ENCODE data around the gene SETBP1. TPM values are rescaled to one million over a fixed set of nuclear protein-coding genes. Genes with fewer than 3 reads are reported as not detected.

Gene SETBP1
- total RNA-seq, 2 donors from 2014 or later: 77.9 to 79.6 TPM

GRCh38 chr18:44841221-44841620, 160.5 kb downstream of the SETBP1 start:
- no peaks in the 10 kb centered on the region for H3K36me3 Mint-ChIP-seq
- H3K4me1 Mint-ChIP-seq (ENCODE audit: low read depth in 2 of 2): peaks cover 74 to 79% of the 10 kb centered on the region in 2 donors
- no peak for DNase-seq (ENCODE audit: low spot score)
- no peaks in the 10 kb centered on the region for H3K27me3 Mint-ChIP-seq
- H3K27ac Mint-ChIP-seq: no peak overlapping the region
- H3K4me3 Mint-ChIP-seq: no peak overlapping the region
- peaks cover 4% of the 10 kb centered on the region for H3K9me3 Mint-ChIP-seq
- ATAC-seq: no peak

GRCh38 chr18:44841752-44842587, 161.3 kb downstream of the SETBP1 start:
- no peaks in the 10 kb centered on the region for H3K36me3 Mint-ChIP-seq
- H3K27me3 Mint-ChIP-seq: no peaks in the 10 kb centered on the region
- no peak for DNase-seq (ENCODE audit: low spot score)
- peak overlapping the region; percentile 36 for H3K4me3 Mint-ChIP-seq
- H3K4me1 Mint-ChIP-seq (ENCODE audit: low read depth in 2 of 2): peaks cover 72 to 79% of the 10 kb centered on the region in 2 donors
- peak overlapping the region; percentile 77 to 90 for H3K27ac Mint-ChIP-seq
- peaks cover 4% of the 10 kb centered on the region for H3K9me3 Mint-ChIP-seq
- no peak for ATAC-seq

- H3K27ac Mint-ChIP-seq: peak overlapping the region; percentile 77 to 90
Measured at GRCh38 chr18:44842588-44843412, 162.1 kb downstream of the SETBP1 start.

GRCh38 chr18:44844486-44844885, 163.8 kb downstream of the SETBP1 start:
- peak overlapping the region; percentile 13 for H3K4me3 Mint-ChIP-seq
- no peaks in the 10 kb centered on the region for H3K36me3 Mint-ChIP-seq
- DNase-seq (ENCODE audit: low spot score): no peak
- peaks cover 4% of the 10 kb centered on the region for H3K9me3 Mint-ChIP-seq
- H3K4me1 Mint-ChIP-seq (ENCODE audit: low read depth in 2 of 2): peaks cover 69 to 72% of the 10 kb centered on the region in 2 donors
- ATAC-seq: no peak
- no peaks in the 10 kb centered on the region for H3K27me3 Mint-ChIP-seq
- no peak overlapping the region for H3K27ac Mint-ChIP-seq

More at GRCh38 chr18:44842588-44843412, 162.1 kb downstream of the SETBP1 start:
- Mint-ChIP-seq H3K36me3 (no peaks in the 10 kb centered on the region), H3K9me3 (peaks cover 4% of the 10 kb centered on the region), H3K4me1 (ENCODE audit: low read depth in 2 of 2) (peaks cover 76 to 81% of the 10 kb centered on the region in 2 donors), H3K4me3 (peak overlapping the region; percentile 36), H3K27me3 (no peaks in the 10 kb centered on the region)
- DNase-seq (ENCODE audit: low spot score) (peak; percentile 69), ATAC-seq (peak; percentile 69 to 72)

- H3K27ac Mint-ChIP-seq: peak overlapping the region in 1 of 2 donors; percentile 57
- H3K27me3 Mint-ChIP-seq: no peaks in the 10 kb centered on the region
- DNase-seq (ENCODE audit: low spot score): no peak
- no peaks in the 10 kb centered on the region for H3K36me3 Mint-ChIP-seq
- no peak for ATAC-seq
- peaks cover 4% of the 10 kb centered on the region for H3K9me3 Mint-ChIP-seq
- peaks cover 58 to 61% of the 10 kb centered on the region in 2 donors for H3K4me1 Mint-ChIP-seq (ENCODE audit: low read depth in 2 of 2)
- no peak overlapping the region for H3K4me3 Mint-ChIP-seq
Measured at GRCh38 chr18:44846450-44846849, 165.8 kb downstream of the SETBP1 start.

GRCh38 chr18:44848644-44849335, 168.1 kb downstream of the SETBP1 start:
- Mint-ChIP-seq H3K27ac (no peak overlapping the region), H3K9me3 (no peaks in the 10 kb centered on the region), H3K4me3 (no peak overlapping the region), H3K4me1 (ENCODE audit: low read depth in 2 of 2) (peaks cover 42 to 47% of the 10 kb centered on the region in 2 donors), H3K27me3 (no peaks in the 10 kb centered on the region), H3K36me3 (no peaks in the 10 kb centered on the region)
- no peak for ATAC-seq
- DNase-seq (ENCODE audit: low spot score): no peak

- ATAC-seq: no peak
- DNase-seq (ENCODE audit: low spot score): no peak
- Mint-ChIP-seq H3K9me3 (no peaks in the 10 kb centered on the region), H3K4me3 (no peak overlapping the region), H3K36me3 (no peaks in the 10 kb centered on the region), H3K27ac (no peak overlapping the region), H3K4me1 (ENCODE audit: low read depth in 2 of 2) (peaks cover 40 to 45% of the 10 kb centered on the region in 2 donors), H3K27me3 (no peaks in the 10 kb centered on the region)
Measured at GRCh38 chr18:44849361-44849760, 168.7 kb downstream of the SETBP1 start.

GRCh38 chr18:44850001-44850400, 169.3 kb downstream of the SETBP1 start:
- Mint-ChIP-seq H3K4me3 (no peak overlapping the region), H3K27me3 (no peaks in the 10 kb centered on the region), H3K27ac (no peak overlapping the region), H3K9me3 (no peaks in the 10 kb centered on the region), H3K4me1 (ENCODE audit: low read depth in 2 of 2) (peaks cover 39 to 44% of the 10 kb centered on the region in 2 donors), H3K36me3 (peaks cover 6% of the 10 kb centered on the region)
- DNase-seq (ENCODE audit: low spot score): no peak
- ATAC-seq: no peak

- H3K27me3 Mint-ChIP-seq: no peaks in the 10 kb centered on the region
- H3K27ac Mint-ChIP-seq: peak overlapping the region in 1 of 2 donors; percentile 67
- H3K4me3 Mint-ChIP-seq: no peak overlapping the region
- no peaks in the 10 kb centered on the region for H3K9me3 Mint-ChIP-seq
- peaks cover 24 to 34% of the 10 kb centered on the region in 2 donors for H3K4me1 Mint-ChIP-seq (ENCODE audit: low read depth in 2 of 2)
- ATAC-seq (no peak), DNase-seq (ENCODE audit: low spot score) (no peak)
- peaks cover 6% of the 10 kb centered on the region for H3K36me3 Mint-ChIP-seq
Measured at GRCh38 chr18:44851856-44852621, 171.4 kb downstream of the SETBP1 start.

GRCh38 chr18:44852818-44853217, 172.1 kb downstream of the SETBP1 start:
- Mint-ChIP-seq H3K4me3 (no peak overlapping the region), H3K36me3 (peaks cover 11% of the 10 kb centered on the region), H3K4me1 (ENCODE audit: low read depth in 2 of 2) (peaks cover 23 to 34% of the 10 kb centered on the region in 2 donors), H3K27me3 (no peaks in the 10 kb centered on the region), H3K27ac (peak overlapping the region in 1 of 2 donors; percentile 17), H3K9me3 (peaks cover 4% of the 10 kb centered on the region)
- no peak for ATAC-seq
- no peak for DNase-seq (ENCODE audit: low spot score)

- peaks cover 12% of the 10 kb centered on the region for H3K36me3 Mint-ChIP-seq
- H3K4me1 Mint-ChIP-seq (ENCODE audit: low read depth in 2 of 2): peaks cover 19 to 31% of the 10 kb centered on the region in 2 donors
- DNase-seq (ENCODE audit: low spot score): no peak
- no peak for ATAC-seq
- H3K9me3 Mint-ChIP-seq: peaks cover 4% of the 10 kb centered on the region
- peak overlapping the region in 1 of 2 donors; percentile 17 for H3K27ac Mint-ChIP-seq
- no peaks in the 10 kb centered on the region for H3K27me3 Mint-ChIP-seq
- H3K4me3 Mint-ChIP-seq: no peak overlapping the region
Measured at GRCh38 chr18:44853430-44853829, 172.7 kb downstream of the SETBP1 start.

- peaks cover 12% of the 10 kb centered on the region for H3K36me3 Mint-ChIP-seq
- no peak overlapping the region for H3K27ac Mint-ChIP-seq
- ATAC-seq (no peak), DNase-seq (ENCODE audit: low spot score) (no peak)
- peaks cover 19 to 36% of the 10 kb centered on the region in 2 donors for H3K4me1 Mint-ChIP-seq (ENCODE audit: low read depth in 2 of 2)
- H3K4me3 Mint-ChIP-seq: no peak overlapping the region
- H3K9me3 Mint-ChIP-seq: peaks cover 4% of the 10 kb centered on the region
- no peaks in the 10 kb centered on the region for H3K27me3 Mint-ChIP-seq
Measured at GRCh38 chr18:44855681-44856080, 175.0 kb downstream of the SETBP1 start.

GRCh38 chr18:44856157-44856556, 175.5 kb downstream of the SETBP1 start:
- H3K4me3 Mint-ChIP-seq: no peak overlapping the region

More at GRCh38 chr18:44856157-44856556, 175.5 kb downstream of the SETBP1 start:
- Mint-ChIP-seq H3K27ac (no peak overlapping the region), H3K4me1 (ENCODE audit: low read depth in 2 of 2) (peaks cover 19 to 34% of the 10 kb centered on the region in 2 donors), H3K27me3 (no peaks in the 10 kb centered on the region), H3K9me3 (peaks cover 4% of the 10 kb centered on the region), H3K36me3 (peaks cover 12% of the 10 kb centered on the region)
- ATAC-seq (no peak), DNase-seq (ENCODE audit: low spot score) (no peak)

Data from natural killer cell treated with Interleukin-12 subunit alpha and Interleukin-12 subunit beta and Interleukin-15 and Interleukin-18, amount 100 ng/mL, for 72 hours (primary cell).